ENCODE measurements around the gene GRK5.

Gene GRK5

DNA sequence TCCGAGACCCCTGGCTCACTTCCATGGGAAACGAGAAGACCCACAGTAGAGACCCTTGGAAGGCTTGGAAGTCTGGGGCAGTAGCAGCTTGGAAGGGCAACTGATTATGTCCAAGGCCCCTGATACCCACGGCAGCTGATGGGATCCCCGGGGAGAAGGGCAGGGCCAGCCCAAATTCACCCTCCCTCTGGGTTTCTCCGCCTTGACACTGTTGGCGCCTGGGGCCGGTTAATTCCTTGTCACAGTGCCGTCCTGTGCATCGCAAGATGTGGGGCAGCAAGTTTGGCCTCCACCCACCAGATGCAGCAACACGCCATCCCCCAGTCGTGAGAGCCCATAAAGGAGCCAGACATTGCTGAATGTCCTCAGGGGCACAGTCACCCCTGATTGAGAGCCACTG, 245.9 kb downstream of the GRK5 start:
- Histone ChIP-seq H3K4me1 (ENCODE audit: control insufficient read depth in 1 of 2, insufficient read depth in 2 of 2, low read length in 2 of 2) (no peaks in the 10 kb centered on the region), H3K9me3 (ENCODE audit: control insufficient read depth in 1 of 2, low read length in 2 of 2) (no peaks in the 10 kb centered on the region), H3K36me3 (ENCODE audit: control insufficient read depth in 1 of 2, insufficient read depth in 2 of 2, low read length in 2 of 2) (peaks cover 26 to 38% of the 10 kb centered on the region in 2 donors), H3K4me3 (ENCODE audit: low read depth in 1 of 2, low read length in 2 of 2) (no peak overlapping the region), H3K9ac (ENCODE audit: low read depth in 1 of 2, low read length in 2 of 2) (no peak overlapping the region), H3K27me3 (ENCODE audit: control insufficient read depth in 1 of 2, insufficient read depth in 2 of 2, low read length in 2 of 2) (no peaks in the 10 kb centered on the region), H3K27ac (ENCODE audit: low read depth, low read length) (no peak overlapping the region)

- Histone ChIP-seq H3K27me3 (ENCODE audit: control insufficient read depth in 1 of 2, insufficient read depth in 2 of 2, low read length in 2 of 2) (no peaks in the 10 kb centered on the region), H3K4me1 (ENCODE audit: control insufficient read depth in 1 of 2, insufficient read depth in 2 of 2, low read length in 2 of 2) (no peaks in the 10 kb centered on the region), H3K4me3 (ENCODE audit: low read depth in 1 of 2, low read length in 2 of 2) (no peak overlapping the region), H3K9ac (ENCODE audit: low read depth in 1 of 2, low read length in 2 of 2) (no peak overlapping the region), H3K36me3 (ENCODE audit: control insufficient read depth in 1 of 2, insufficient read depth in 2 of 2, low read length in 2 of 2) (peaks cover 20 to 28% of the 10 kb centered on the region in 2 donors), H3K27ac (ENCODE audit: low read depth, low read length) (no peak overlapping the region), H3K9me3 (ENCODE audit: control insufficient read depth in 1 of 2, low read length in 2 of 2) (no peaks in the 10 kb centered on the region)
These were observed 246.9 kb downstream of the GRK5 start for GRCh38 chr10:119454316-119454715.

DNA sequence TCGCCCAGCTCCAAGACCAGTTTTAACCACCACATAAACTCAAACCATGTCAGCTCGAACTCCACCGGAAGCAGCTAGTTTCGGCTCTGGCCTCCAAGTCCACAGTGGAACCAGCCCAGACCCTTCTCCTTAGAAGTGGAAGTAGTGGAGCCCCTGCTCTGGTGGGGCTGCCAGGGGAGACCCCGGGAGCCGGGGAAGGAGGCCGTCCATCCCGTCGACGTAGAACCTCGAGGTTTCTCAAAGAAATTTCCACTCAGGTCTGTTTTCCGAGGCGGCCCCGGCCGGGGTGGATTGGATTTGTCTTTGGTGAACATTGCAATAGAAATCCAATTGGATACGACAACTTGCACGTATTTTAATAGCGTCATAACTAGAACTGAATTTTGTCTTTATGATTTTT, 247.6 kb downstream of the GRK5 start:
- Histone ChIP-seq H3K36me3 (ENCODE audit: control insufficient read depth in 1 of 2, insufficient read depth in 2 of 2, low read length in 2 of 2) (peaks cover 19 to 28% of the 10 kb centered on the region in 2 donors), H3K9me3 (ENCODE audit: control insufficient read depth in 1 of 2, low read length in 2 of 2) (no peaks in the 10 kb centered on the region), H3K27ac (ENCODE audit: low read depth, low read length) (no peak overlapping the region), H3K4me3 (ENCODE audit: low read depth in 1 of 2, low read length in 2 of 2) (no peak overlapping the region), H3K4me1 (ENCODE audit: control insufficient read depth in 1 of 2, insufficient read depth in 2 of 2, low read length in 2 of 2) (no peaks in the 10 kb centered on the region), H3K27me3 (ENCODE audit: control insufficient read depth in 1 of 2, insufficient read depth in 2 of 2, low read length in 2 of 2) (no peaks in the 10 kb centered on the region), H3K9ac (ENCODE audit: low read depth in 1 of 2, low read length in 2 of 2) (no peak overlapping the region)

- H3K9ac ChIP-seq (ENCODE audit: low read depth in 1 of 2, low read length in 2 of 2), result no peak overlapping the region
- H3K36me3 ChIP-seq (ENCODE audit: control insufficient read depth in 1 of 2, insufficient read depth in 2 of 2, low read length in 2 of 2), result peaks cover 19 to 24% of the 10 kb centered on the region in 2 donors
- H3K4me1 ChIP-seq (ENCODE audit: control insufficient read depth in 1 of 2, insufficient read depth in 2 of 2, low read length in 2 of 2), result no peaks in the 10 kb centered on the region
- no peaks in the 10 kb centered on the region for H3K9me3 ChIP-seq (ENCODE audit: control insufficient read depth in 1 of 2, low read length in 2 of 2)
- no peak overlapping the region for H3K27ac ChIP-seq (ENCODE audit: low read depth, low read length)
- no peak overlapping the region for H3K4me3 ChIP-seq (ENCODE audit: low read depth in 1 of 2, low read length in 2 of 2)
- H3K27me3 ChIP-seq (ENCODE audit: control insufficient read depth in 1 of 2, insufficient read depth in 2 of 2, low read length in 2 of 2), result no peaks in the 10 kb centered on the region
These were observed 248.5 kb downstream of the GRK5 start for GRCh38 chr10:119455609-119456434.

GRCh38 chr10:119456435-119456810, 249.1 kb downstream of the GRK5 start:
- H3K27ac ChIP-seq (ENCODE audit: low read depth, low read length), result no peak overlapping the region
- H3K36me3 ChIP-seq (ENCODE audit: control insufficient read depth in 1 of 2, insufficient read depth in 2 of 2, low read length in 2 of 2), result peaks cover 17 to 23% of the 10 kb centered on the region in 2 donors
- H3K9me3 ChIP-seq (ENCODE audit: control insufficient read depth in 1 of 2, low read length in 2 of 2), result no peaks in the 10 kb centered on the region
- H3K4me1 ChIP-seq (ENCODE audit: control insufficient read depth in 1 of 2, insufficient read depth in 2 of 2, low read length in 2 of 2), result no peaks in the 10 kb centered on the region
- no peaks in the 10 kb centered on the region for H3K27me3 ChIP-seq (ENCODE audit: control insufficient read depth in 1 of 2, insufficient read depth in 2 of 2, low read length in 2 of 2)
- no peak overlapping the region for H3K4me3 ChIP-seq (ENCODE audit: low read depth in 1 of 2, low read length in 2 of 2)
- no peak overlapping the region for H3K9ac ChIP-seq (ENCODE audit: low read depth in 1 of 2, low read length in 2 of 2)

GRCh38 chr10:119457966-119458766, 250.8 kb downstream of the GRK5 start:
- H3K4me1 ChIP-seq (ENCODE audit: control insufficient read depth in 1 of 2, insufficient read depth in 2 of 2, low read length in 2 of 2), result no peaks in the 10 kb centered on the region
- H3K9ac ChIP-seq (ENCODE audit: low read depth in 1 of 2, low read length in 2 of 2), result no peak overlapping the region
- no peaks in the 10 kb centered on the region for H3K27me3 ChIP-seq (ENCODE audit: control insufficient read depth in 1 of 2, insufficient read depth in 2 of 2, low read length in 2 of 2)
- no peak overlapping the region for H3K4me3 ChIP-seq (ENCODE audit: low read depth in 1 of 2, low read length in 2 of 2)
- no peak overlapping the region for H3K27ac ChIP-seq (ENCODE audit: low read depth, low read length)
- H3K36me3 ChIP-seq (ENCODE audit: control insufficient read depth in 1 of 2, insufficient read depth in 2 of 2, low read length in 2 of 2), result peaks cover 12 to 20% of the 10 kb centered on the region in 2 donors
- no peaks in the 10 kb centered on the region for H3K9me3 ChIP-seq (ENCODE audit: control insufficient read depth in 1 of 2, low read length in 2 of 2)

- no peak overlapping the region for H3K4me3 ChIP-seq (ENCODE audit: low read depth in 1 of 2, low read length in 2 of 2)
- H3K9ac ChIP-seq (ENCODE audit: low read depth in 1 of 2, low read length in 2 of 2), result no peak overlapping the region
- H3K36me3 ChIP-seq (ENCODE audit: control insufficient read depth in 1 of 2, insufficient read depth in 2 of 2, low read length in 2 of 2), result peaks cover 3 to 7% of the 10 kb centered on the region in 2 donors
- no peaks in the 10 kb centered on the region for H3K27me3 ChIP-seq (ENCODE audit: control insufficient read depth in 1 of 2, insufficient read depth in 2 of 2, low read length in 2 of 2)
- H3K4me1 ChIP-seq (ENCODE audit: control insufficient read depth in 1 of 2, insufficient read depth in 2 of 2, low read length in 2 of 2), result no peaks in the 10 kb centered on the region
- no peaks in the 10 kb centered on the region for H3K9me3 ChIP-seq (ENCODE audit: control insufficient read depth in 1 of 2, low read length in 2 of 2)
- no peak overlapping the region for H3K27ac ChIP-seq (ENCODE audit: low read depth, low read length)
These were observed 252.4 kb downstream of the GRK5 start for GRCh38 chr10:119459681-119460340.

DNA sequence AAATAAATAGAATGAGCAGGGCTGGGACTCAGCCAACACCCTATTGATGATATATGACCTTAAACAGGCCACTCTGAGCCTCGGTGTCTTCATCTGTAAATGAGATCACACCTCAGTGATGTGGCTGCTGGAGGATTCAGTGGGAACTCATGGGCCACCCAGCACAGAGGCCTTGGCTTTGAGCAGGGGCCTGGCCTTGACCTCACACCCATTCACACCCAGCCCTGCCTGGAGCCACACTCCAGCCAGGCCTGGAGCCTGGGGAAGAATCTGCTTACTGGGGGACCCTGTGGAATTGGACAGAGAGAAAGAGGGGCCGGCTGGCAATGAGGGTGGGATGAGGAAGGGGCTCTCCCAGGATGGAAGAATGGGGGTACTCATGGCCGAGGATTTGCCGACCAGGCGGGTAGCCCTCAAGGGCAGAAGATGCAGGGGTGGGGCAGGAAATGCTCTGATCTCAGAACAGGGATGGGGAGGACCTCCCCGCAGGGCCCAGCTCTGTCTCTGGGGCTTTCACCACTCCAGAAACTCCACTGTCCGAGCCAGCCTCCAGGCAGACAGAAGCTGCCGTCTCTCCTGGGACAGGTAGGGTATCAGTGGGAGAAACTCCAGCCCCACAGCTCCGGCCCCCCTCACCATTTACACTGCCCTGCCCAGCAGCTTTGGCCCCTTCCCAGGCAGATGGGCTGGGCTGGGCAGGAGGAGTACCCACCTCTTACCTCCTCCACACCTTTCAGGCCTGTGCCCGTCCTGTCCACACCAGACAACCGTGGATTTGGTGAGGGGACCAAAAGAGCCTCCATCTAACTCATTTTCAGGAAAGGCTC, 253.2 kb downstream of the GRK5 start:
- Histone ChIP-seq H3K27me3 (ENCODE audit: control insufficient read depth in 1 of 2, insufficient read depth in 2 of 2, low read length in 2 of 2) (no peaks in the 10 kb centered on the region), H3K4me3 (ENCODE audit: low read depth in 1 of 2, low read length in 2 of 2) (no peak overlapping the region)

DNA sequence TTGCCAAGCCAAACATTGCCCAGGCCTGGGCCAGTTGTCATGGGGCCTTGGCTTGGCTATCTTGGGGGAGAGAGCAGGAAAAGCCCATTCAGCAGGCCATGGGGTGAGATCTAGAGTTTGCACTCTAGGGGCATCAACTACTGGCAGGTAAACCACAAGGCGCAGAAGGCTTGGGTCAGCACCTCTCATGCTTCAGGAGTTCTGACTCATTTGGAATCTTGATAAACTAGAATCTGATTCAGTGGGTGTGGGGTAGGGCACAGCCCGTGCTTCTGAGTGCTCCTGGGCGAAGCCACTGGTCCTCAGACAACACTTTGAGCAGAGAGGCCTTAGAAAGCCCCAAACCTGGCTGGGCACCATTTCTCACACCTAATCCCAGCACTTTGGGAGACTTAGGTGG, 254.0 kb downstream of the GRK5 start:
- no peaks in the 10 kb centered on the region for H3K27me3 ChIP-seq (ENCODE audit: control insufficient read depth in 1 of 2, insufficient read depth in 2 of 2, low read length in 2 of 2)
- H3K9me3 ChIP-seq (ENCODE audit: control insufficient read depth in 1 of 2, low read length in 2 of 2), result no peaks in the 10 kb centered on the region
- no peaks in the 10 kb centered on the region for H3K36me3 ChIP-seq (ENCODE audit: control insufficient read depth in 1 of 2, insufficient read depth in 2 of 2, low read length in 2 of 2)
- no peak overlapping the region for H3K9ac ChIP-seq (ENCODE audit: low read depth in 1 of 2, low read length in 2 of 2)
- H3K27ac ChIP-seq (ENCODE audit: low read depth, low read length), result no peak overlapping the region
- no peak overlapping the region for H3K4me3 ChIP-seq (ENCODE audit: low read depth in 1 of 2, low read length in 2 of 2)
- no peaks in the 10 kb centered on the region for H3K4me1 ChIP-seq (ENCODE audit: control insufficient read depth in 1 of 2, insufficient read depth in 2 of 2, low read length in 2 of 2)

More for the DNA sequence above, 253.2 kb downstream of the GRK5 start:
- Histone ChIP-seq H3K27ac (ENCODE audit: low read depth, low read length) (no peak overlapping the region), H3K36me3 (ENCODE audit: control insufficient read depth in 1 of 2, insufficient read depth in 2 of 2, low read length in 2 of 2) (peaks cover 2 to 5% of the 10 kb centered on the region in 2 donors), H3K4me1 (ENCODE audit: control insufficient read depth in 1 of 2, insufficient read depth in 2 of 2, low read length in 2 of 2) (no peaks in the 10 kb centered on the region), H3K9ac (ENCODE audit: low read depth in 1 of 2, low read length in 2 of 2) (no peak overlapping the region), H3K9me3 (ENCODE audit: control insufficient read depth in 1 of 2, low read length in 2 of 2) (no peaks in the 10 kb centered on the region)
